GM21786 (cell line): Measurements from ENCODE around the gene RTRAF.

Experiments
- ATAC-seq: cut with Tn5 transposase; IDR thresholded peaks from one replicate; pipeline ENCODE4 v1.9.1; 2021; ENCODE audit not compliant: unreplicated experiment

The RTRAF gene

DNA sequence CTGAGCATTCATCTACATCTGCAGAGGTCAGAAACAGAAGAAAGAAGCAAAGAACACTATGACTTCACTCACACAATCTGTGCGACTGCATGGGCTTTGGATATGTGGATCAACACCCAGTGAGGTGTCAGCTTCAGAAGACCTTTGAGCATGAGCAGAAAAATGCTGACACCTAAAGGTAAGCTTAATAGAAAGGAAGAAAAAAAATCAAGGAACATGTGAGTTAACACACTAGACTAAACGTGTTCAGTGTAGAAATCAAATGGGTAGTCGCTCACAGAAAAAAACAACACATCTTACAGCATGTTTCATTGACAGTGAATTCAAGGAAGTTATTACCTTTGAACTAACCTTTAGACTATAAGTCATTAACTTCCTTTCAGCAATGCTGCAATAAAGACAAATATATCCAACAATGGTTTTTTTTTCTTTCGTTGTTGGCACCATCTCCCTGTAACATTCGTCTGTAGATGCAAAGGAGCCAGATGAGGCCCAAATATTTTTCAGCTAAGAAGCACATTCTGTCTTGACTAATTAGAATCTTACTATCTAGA, 30.9 kb downstream of the RTRAF start:
- no peak for ATAC-seq

- ATAC-seq = no peak
These were observed 31.7 kb downstream of the RTRAF start for GRCh38 chr14:52020866-52021717.

DNA sequence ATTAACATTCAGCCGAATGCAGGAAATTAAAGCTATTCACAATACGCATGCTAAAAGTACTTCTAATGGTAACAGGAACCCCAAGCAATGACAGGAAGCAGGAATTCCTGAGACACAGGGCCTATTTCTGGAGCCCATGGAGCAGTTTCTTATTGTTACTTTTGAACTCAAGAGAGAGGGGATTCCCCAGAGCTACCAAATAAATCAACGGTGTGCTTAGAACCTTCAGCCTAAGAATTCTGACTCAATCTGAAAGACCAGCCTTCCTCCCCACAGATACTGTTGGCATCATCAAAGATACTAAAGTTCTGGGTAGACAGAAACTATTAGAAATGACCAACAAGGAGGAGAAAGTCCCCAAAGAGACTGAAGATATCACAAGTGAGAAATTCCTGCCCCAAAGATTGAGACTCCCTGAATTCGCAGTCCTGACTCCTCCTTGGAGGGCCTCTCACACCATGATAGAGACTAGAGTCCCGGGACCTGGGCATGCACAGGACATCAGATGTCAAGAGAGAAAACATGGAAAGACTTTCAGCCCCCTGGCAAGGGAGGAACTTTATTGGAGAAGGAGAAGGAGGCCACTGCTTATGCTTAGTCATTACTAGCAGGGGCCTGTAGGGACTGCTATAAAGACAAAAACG, 32.7 kb downstream of the RTRAF start:
- peak; percentile 87 for ATAC-seq

DNA sequence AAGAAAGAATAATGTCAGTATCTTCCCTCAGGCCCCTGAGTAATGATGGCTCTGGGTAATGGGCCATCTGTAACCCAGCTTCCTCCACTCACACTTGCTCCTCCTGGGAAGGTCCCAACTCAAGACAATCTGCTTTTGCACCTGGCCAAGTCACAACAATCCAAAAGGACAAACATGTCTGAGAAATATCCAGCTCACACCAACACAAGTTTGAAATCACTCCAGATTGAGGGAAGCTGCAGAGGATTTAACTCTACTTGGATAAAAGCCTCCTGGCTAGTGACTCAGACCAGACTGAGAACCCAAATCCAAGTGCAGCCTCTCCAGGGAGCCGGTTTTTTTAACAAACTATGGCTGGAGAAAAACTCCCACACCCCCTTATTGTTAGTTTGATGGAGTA, 34.2 kb downstream of the RTRAF start:
- ATAC-seq = no peak

- no peak for ATAC-seq
These were observed 36.0 kb downstream of the RTRAF start for GRCh38 chr14:52025310-52025709.

DNA sequence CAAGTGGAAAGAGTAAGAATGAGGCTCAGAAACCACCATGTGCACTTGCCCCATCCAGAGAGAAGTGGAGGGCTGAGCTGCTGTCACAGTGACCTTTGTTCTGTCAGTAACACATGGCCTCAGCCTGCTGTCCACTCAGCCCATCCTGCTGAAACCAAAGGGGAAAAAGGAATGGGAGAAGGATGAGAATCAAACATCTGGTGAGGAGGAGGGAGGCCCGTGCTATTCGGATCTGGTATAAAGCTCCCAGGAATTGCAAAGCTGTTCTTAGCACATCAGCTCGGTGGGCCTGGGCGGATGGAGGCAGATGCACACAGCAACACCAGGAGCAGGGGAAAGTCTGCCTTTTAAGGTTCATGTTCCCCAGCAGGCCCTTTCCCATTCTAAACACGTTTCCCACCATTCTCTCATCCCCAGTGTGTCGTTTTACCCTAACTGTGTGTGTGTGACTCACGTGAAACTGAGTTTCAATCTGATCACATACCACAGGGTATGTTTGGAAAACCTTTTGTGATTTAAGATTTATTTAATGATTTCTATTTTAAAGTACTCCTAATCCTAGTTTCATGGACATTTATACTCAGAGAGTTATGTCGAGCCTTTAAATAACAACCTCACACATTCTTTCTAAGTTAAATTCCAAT, 36.8 kb downstream of the RTRAF start:
- ATAC-seq = no peak

DNA sequence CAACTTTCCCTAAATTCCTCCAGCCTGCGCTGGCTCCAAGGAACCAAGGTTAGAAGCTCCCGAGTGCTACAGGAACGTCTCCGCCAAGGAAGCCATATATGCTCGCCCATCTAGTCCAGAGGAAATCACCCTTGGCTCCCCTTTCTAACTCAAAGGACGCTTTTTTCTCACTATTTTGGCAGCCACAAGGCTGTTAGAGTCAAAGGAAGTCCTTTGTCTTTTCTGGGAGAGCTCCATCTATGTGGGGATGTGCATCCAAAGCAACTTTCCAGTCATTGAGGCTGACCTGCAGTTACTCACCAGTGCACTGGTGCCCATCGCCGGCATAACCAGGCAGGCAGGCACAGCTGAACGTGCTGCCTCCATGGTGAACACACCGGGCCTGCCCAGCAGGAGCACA, 37.6 kb downstream of the RTRAF start:
- no peak for ATAC-seq

DNA sequence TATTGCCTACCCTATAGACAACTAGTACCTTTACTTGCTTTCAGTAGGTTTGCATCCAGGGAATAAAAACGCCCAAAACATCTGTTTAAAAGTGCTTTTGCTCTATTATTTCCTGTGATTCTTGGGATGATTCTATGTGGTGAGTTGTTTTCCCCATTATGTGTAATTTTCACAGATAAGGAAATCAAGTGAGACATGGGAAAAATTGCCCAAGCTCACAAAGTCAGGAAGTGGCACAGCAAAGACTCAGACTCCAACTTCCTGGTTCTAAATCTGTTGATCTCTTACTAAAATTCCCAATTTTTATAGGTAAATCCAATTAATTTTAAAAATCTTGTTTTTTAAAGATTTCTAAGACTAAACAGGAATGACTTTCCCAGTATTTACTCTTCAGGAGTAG, 40.5 kb downstream of the RTRAF start:
- no peak for ATAC-seq

DNA sequence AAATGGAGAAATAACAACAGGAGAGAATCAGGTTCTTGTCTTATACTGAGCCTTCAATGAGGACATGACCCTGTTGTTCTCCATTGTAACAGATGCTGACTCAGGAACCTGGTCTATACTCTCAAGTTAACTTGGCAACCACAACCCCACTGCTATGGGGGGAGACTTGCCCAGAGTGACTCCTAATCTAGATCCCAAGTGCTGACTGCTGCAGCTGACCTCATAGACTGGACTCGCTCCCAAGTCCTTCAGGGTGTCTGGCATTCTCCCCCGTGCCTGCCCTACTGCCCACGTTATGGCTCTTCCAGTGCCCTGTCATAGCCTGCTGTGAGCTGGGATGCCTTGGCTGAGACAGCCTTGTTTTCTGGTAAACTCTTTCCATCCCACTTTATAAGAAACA, 42.4 kb downstream of the RTRAF start:
- no peak for ATAC-seq

GRCh38 chr14:52032204-52032801, 43.0 kb downstream of the RTRAF start:
- ATAC-seq = no peak

- ATAC-seq = no peak
These were observed 43.8 kb downstream of the RTRAF start for GRCh38 chr14:52033101-52033642.

- no peak for ATAC-seq
These were observed 49.9 kb downstream of the RTRAF start for GRCh38 chr14:52039124-52039815.

GRCh38 chr14:52040598-52040997, 51.3 kb downstream of the RTRAF start:
- ATAC-seq = no peak

GRCh38 chr14:52042371-52043289, 53.3 kb downstream of the RTRAF start:
- ATAC-seq = no peak

GRCh38 chr14:52043690-52044089, 54.3 kb downstream of the RTRAF start:
- ATAC-seq = no peak

DNA sequence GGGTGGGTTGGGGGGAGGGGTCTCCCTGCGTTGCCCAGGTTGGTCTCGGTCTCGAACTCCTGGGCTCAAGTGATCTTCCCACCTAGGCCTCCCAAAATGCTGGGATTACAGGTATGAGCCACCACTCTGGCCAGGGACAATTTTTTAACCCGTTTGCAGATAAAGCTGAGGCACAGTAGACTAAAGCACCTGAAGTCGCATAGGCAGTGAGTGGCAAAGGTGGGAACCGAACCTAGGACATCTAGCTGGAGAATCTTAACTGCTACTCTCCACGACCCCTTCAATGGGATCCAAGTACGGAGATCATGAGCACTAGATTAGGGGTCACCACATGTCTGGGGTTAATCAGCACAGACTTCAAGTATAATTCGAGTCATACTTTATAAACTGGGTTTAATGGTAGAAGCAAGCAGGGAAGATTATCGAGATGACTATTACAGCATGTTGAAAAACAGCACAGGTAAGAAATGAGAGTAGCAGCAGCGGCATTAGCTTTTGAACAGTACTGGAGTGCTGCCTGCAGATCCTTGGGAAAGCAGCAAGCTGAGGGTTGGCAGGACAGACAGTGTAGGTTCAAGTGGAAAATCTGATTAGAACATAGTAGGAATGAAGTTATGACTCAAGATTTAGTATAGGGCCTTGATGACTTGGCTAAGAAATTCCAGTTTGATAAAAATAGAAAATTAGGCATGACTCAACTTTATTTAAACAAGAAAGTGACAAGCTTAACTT, 55.6 kb downstream of the RTRAF start:
- no peak for ATAC-seq

GRCh38 chr14:52046376-52046917, 57.1 kb downstream of the RTRAF start:
- no peak for ATAC-seq

GRCh38 chr14:52048116-52048515, 58.8 kb downstream of the RTRAF start:
- ATAC-seq = no peak
